ENCODE results near the gene RNF11.

GRCh38 chr1:51247022-51247421, 10.9 kb downstream of the RNF11 start:
- no peak for TF ChIP-seq CTCF (IDR thresholded peaks at IDR 0.05; ENCODE audit: insufficient read depth, low read length, poor library complexity, severe bottlenecking)
- no peak for TF ChIP-seq EZH2phosphoT487 (conservative IDR thresholded peaks at IDR 0.05; ENCODE audit: low read length)
